ENCODE results near the gene FAM120AOS.

DNA sequence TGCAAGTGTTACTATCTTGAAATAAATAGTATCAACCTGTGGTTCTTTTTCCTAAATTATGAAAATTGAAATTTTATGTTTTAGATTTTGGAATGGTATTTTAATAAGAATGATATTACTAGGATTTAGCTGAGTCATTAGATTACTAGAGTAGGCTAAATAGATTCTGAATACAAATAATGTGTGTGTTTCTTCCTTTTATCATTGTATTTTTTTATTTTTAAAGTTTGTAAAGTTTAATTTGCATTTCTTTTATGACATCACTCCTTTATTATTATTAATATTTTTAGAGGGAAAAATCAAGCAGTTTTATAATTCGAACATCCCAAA, 8.0 kb upstream of the FAM120AOS start:
- TF ChIP-seq CTCF (IDR thresholded peaks at IDR 0.05) (no peak), POLR2A (IDR thresholded peaks at IDR 0.05) (no peak), POLR2AphosphoS5 (IDR thresholded peaks at IDR 0.05) (no peak)

Data from breast epithelium (tissue), 3 donors.